Brain microvascular endothelial cell (primary cell): ENCODE data around the gene SSH2.
A peak's percentile ranks its signal among the peaks of the same experiment; 100 is the strongest.

Experiments
- DNase-seq: peaks from one replicate; pipeline ENCODE4 v3.0.0-alpha.2; 2020
- H3K27ac ChIP-seq: fragments of 250-450 bp; sonication (Bioruptor Pico); 2 replicates; pipeline ENCODE4 v1.5.1; 2020; ENCODE audit warnings: mild to moderate bottlenecking, moderate library complexity
- H3K27me3 ChIP-seq: fragments of 250-450 bp; sonication (Bioruptor Pico); replicated peaks from 2 replicates; pipeline ENCODE4 v1.5.1; 2020; ENCODE audit warnings: mild to moderate bottlenecking
- H3K36me3 ChIP-seq: fragments of 250-450 bp; sonication (Bioruptor Pico); replicated peaks from 2 replicates; pipeline ENCODE4 v1.5.1; 2020; ENCODE audit warnings: mild to moderate bottlenecking
- H3K4me3 ChIP-seq: 2 replicates; pipeline ENCODE4 v1.5.1; 2011; ENCODE audit warnings: low read depth, mild to moderate bottlenecking, control low read depth, low read length, moderate library complexity
- in situ Hi-C: cut with HindIII; loops from 2 replicates; pipeline ENCODE4 v1.10.0; 2017; ENCODE audit warnings: low sequenced_read_pairs, low pct_ligation_motif_present
- TF ChIP-seq, protein P1 (sequence below): IDR thresholded peaks from 2 replicates; pipeline ENCODE4 v1.5.1; 2011; ENCODE audit warnings: low read depth, mild to moderate bottlenecking, moderate library complexity, low read length, control low read depth, inconsistent platforms; ENCODE audit errors: missing control alignments

SSH2 gene

DNA sequence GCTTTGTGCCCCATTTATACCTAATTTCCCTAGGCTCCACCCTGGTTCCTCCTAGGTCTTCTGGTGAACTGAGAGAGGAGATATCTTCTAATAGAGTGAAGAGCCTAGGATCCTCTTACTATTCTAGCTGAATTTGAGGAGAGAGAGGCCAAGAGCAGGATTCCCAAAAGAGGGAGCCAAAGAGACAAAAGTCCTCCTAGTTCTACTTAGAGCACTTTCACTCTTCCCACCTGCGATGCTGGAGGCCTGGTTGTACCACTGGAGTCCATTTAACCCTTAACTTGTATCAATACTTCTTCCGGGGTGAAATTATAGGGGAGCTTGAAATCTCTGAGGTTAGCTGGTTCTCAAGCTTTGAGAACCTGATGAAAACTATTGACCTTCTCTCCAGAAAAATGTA, 3.4 kb upstream of the SSH2 start:
- in situ Hi-C loops = no loop called here
- TF ChIP-seq, protein P1, sequence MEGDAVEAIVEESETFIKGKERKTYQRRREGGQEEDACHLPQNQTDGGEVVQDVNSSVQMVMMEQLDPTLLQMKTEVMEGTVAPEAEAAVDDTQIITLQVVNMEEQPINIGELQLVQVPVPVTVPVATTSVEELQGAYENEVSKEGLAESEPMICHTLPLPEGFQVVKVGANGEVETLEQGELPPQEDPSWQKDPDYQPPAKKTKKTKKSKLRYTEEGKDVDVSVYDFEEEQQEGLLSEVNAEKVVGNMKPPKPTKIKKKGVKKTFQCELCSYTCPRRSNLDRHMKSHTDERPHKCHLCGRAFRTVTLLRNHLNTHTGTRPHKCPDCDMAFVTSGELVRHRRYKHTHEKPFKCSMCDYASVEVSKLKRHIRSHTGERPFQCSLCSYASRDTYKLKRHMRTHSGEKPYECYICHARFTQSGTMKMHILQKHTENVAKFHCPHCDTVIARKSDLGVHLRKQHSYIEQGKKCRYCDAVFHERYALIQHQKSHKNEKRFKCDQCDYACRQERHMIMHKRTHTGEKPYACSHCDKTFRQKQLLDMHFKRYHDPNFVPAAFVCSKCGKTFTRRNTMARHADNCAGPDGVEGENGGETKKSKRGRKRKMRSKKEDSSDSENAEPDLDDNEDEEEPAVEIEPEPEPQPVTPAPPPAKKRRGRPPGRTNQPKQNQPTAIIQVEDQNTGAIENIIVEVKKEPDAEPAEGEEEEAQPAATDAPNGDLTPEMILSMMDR = peak; percentile 58
- DNase-seq = peak; percentile 16
- no peaks in the 10 kb centered on the region for H3K36me3 ChIP-seq
- H3K27ac ChIP-seq = no peak overlapping the region
- H3K4me3 ChIP-seq = no peak overlapping the region
- no peaks in the 10 kb centered on the region for H3K27me3 ChIP-seq

DNA sequence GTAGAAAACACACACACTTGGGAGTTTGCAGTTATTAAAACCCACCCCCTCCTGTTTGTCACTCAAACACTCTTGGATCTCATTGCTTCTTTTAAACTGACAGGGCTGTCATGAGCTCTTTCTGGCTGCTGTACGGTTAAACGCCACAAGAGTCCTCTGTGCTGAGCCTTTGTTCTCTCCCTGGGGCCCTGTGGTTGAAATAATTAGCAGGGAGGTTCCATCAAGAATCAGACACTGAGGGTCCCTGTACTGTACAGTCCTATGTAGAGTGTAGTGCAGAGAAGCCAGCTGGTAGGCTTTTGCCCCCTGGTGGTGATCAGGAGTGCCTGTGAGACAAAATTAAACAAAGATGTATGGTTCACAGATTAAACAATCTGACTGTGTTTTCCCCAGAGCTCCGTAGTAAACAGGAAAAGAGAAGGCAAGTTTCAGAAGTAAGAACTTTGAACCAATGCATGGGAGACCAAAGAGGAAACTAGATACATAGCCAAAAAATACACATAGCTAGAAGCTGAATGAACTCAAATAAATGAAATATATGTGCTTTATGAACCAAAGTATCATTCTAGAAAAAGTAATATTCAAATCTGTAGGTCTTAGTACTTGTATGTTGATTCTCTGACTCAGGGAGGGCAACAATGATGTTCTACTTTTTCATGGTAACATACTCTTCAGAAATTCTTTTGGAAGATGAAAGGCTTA, 1.4 kb upstream of the SSH2 start:
- H3K27me3 ChIP-seq = no peaks in the 10 kb centered on the region
- peak overlapping the region; percentile 15 for H3K4me3 ChIP-seq
- H3K27ac ChIP-seq = no peak overlapping the region
- DNase-seq = peak; percentile 79
- no peaks in the 10 kb centered on the region for H3K36me3 ChIP-seq
- in situ Hi-C loops = no loop called here
- TF ChIP-seq, protein P1 = peak; percentile 95

DNA sequence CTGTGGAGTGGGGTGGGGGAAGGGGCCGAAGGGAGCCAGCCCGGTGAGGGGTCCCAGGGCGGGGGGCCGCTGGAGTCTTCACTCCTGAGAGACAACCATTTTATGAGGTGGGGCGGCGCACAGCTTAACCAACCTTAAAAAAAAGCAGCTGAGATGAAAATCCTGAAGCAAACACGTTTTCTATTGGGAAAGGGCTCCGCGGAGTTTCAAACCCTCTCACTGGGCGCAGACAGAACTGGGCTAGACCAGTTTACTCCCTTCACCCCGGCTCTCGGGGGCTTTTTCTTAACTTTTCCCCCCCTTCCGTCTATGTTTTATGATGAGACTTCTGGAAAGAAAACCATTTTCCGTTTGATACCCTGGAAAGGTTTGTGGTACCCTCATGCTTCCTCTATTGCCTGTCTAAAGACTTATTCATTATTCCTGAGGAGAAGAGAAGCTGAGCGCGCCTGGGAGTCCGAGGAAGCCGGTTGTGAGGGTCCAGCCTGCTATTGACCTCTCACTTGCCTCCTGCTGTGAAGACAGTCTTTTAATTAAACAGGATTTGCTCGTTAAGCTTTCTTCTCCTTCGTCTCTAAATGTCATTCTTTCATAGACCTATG, 482 bp upstream of the SSH2 start:
- no peak for DNase-seq
- Histone ChIP-seq H3K27ac (peak overlapping the region; percentile 56), H3K27me3 (no peaks in the 10 kb centered on the region), H3K4me3 (peak overlapping the region; percentile 100), H3K36me3 (no peaks in the 10 kb centered on the region)
- TF ChIP-seq, protein P1 = no peak
- in situ Hi-C loops = no loop called here

DNA sequence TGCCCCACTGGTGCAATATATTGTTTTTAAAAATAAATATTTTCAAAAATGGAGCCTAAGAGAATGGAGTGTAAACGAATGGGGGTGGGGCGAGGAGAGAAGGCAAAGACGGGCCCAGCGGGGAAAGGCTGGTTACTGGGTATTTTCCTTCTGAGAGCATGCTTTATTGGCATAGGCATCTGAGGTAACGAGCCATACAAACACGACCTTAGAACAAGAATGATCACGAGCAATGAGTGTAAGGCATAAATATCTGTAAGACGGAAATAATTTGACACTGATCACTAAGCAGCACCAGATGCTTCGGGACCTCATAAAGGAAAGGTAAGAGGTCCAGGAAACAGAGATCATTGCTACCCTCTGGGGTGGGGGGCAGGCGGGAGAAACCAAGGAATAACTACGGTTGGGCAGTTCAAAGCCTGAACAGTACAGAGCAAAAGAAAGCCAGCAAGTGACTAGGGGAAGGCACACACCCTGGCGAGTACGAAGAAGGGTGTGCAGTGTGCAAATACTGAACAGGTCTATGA, 959 bp downstream of the SSH2 start:
- Histone ChIP-seq H3K4me3 (peak overlapping the region; percentile 100), H3K27me3 (no peaks in the 10 kb centered on the region), H3K36me3 (no peaks in the 10 kb centered on the region), H3K27ac (peak overlapping the region; percentile 56)
- in situ Hi-C loops = no loop called here
- TF ChIP-seq, protein P1 = no peak
- DNase-seq = peak; percentile 7

DNA sequence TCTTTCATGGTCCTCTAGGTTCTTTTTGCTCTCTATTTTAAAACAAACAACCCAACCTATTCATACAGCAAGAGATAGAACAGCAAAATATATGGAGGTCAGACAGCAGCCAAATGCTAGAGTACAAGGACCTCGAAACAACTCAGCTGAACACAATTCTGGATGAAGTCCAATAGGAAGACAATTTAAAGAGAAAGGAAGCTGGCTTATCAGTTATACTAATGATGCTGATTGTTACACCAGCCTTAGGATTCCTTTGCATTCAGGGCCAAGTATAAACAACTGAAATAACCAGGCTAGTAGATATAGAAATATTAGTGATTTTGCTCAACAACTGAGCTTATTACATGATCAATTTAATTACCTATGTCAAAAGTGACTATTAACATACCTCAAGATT, 2.5 kb downstream of the SSH2 start:
- in situ Hi-C loops = no loop called here
- H3K36me3 ChIP-seq = no peaks in the 10 kb centered on the region
- H3K27me3 ChIP-seq = no peaks in the 10 kb centered on the region
- TF ChIP-seq, protein P1 = no peak
- H3K4me3 ChIP-seq = no peak overlapping the region
- H3K27ac ChIP-seq = no peak overlapping the region
- no peak for DNase-seq
